GM21825 (cell line): Measurements from ENCODE around the gene ZC3H12A.

ENCODE experiments used
- ATAC-seq: cut with Tn5 transposase; IDR thresholded peaks from one replicate; pipeline ENCODE4 v1.9.1; 2021; ENCODE audit warnings: mild to moderate bottlenecking, moderate library complexity; ENCODE audit not compliant: unreplicated experiment

Gene ZC3H12A

DNA sequence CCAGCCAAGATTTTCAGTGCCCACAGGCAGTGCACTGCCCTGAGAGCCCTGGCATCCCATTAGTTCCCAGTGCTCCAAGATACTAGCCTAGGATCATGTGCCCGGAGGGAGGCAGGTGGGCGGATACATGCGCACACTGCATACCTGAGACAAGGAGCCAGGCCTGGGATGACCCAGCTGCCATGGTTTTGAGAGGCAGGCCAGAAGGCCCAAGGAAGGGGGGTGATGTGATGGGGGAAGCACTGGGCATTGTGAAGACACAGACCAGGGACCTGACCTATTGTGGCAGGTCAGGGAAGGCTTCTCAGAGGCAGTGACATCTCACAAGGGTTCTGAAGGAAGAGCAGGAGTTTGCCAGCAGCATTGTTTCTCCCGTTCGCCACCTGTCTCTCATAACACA, 3.6 kb downstream of the ZC3H12A start:
- no peak for ATAC-seq

DNA sequence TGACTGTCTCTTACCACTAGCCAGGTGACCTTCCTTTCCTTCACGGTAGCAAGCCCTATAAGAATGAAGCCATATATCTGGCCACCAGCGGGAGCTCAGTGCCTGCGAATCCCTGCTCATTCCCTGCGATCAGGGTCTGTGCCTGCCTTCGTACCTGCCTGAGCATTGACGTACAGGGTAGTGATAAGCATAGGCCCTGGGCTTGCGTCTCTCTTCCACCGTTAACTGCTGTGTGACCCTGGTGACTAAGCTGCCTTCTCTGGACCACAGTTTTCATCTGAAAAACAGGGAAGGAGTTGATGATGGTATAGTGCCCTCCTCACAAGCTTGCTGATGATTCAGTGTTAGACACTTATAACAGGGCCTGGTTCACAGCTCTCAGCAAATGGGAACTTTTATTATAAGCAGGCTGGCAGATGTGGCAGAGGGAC, 4.1 kb downstream of the ZC3H12A start:
- ATAC-seq = no peak

DNA sequence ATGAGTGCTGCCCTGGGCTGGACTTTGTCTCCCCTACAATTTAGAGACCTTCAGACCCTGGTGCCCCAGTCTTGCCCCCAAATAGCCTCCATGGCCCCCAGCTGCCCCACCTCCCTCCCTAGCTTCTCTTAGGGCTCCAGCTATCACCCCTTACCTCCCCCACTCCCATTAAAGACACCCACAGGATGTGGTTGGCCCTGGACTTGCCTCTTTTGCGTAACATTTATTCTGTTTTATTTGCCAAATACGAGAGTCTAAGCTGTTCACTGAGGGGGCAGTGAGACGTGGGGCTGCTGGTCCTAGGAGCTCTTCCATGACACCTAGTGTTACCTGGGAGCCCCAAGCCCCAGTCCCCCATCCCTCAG, 4.5 kb downstream of the ZC3H12A start:
- no peak for ATAC-seq

DNA sequence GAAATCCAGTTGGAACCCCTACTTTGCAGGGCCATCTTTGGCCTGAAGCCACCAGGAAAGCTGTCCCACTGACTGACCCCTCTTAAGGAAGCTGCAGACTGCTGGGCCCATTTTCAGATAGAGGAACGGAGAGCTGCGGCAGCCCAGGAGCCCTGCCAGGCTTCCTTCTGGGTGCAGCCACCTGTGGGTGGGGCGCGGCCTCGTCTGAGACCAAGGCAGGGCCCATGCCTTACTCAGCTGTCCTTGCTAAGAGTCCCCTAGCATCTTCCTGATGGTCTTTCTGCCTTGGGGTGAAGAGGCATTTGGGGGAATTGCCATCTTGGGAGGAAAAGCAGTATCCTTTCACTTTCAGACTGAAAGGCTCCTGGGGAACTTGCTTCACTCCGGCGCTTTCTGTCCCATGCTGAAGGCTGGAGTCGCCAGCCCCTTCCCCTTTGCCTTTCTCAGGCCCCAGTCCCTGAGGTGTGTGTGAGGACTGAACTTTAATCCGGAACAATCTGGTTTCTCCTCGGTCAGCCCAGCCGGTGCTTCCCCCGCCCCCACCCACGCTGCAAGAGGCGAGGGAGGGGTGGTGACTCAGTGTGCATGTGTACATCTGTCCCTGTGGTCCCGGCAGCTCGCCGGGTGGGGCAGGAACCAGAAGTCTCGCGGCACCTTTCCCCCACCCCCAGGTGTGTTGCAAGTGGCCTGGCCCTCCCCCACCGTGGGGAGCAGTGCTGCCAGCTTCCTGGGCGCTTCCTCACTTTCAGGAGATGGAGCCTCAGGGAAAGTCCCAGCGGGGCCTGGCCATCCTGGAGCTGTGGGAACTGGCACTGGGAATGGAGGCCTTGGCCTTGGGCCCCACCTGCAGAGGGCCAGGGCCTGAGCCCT, 5.1 kb downstream of the ZC3H12A start:
- peak; percentile 29 for ATAC-seq

DNA sequence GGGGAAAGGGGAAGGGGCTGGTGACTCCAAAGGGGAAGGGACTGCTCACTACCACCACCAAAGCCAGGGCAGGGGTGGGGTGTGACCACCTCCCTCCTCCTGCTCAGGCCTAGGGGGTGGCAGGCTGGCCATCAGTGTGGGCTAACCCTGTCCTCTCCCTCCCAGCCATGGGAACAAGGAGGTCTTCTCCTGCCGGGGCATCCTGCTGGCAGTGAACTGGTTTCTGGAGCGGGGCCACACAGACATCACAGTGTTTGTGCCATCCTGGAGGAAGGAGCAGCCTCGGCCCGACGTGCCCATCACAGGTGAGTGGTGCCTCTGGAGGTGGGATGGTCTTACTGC, 5.7 kb downstream of the ZC3H12A start:
- ATAC-seq = no peak

DNA sequence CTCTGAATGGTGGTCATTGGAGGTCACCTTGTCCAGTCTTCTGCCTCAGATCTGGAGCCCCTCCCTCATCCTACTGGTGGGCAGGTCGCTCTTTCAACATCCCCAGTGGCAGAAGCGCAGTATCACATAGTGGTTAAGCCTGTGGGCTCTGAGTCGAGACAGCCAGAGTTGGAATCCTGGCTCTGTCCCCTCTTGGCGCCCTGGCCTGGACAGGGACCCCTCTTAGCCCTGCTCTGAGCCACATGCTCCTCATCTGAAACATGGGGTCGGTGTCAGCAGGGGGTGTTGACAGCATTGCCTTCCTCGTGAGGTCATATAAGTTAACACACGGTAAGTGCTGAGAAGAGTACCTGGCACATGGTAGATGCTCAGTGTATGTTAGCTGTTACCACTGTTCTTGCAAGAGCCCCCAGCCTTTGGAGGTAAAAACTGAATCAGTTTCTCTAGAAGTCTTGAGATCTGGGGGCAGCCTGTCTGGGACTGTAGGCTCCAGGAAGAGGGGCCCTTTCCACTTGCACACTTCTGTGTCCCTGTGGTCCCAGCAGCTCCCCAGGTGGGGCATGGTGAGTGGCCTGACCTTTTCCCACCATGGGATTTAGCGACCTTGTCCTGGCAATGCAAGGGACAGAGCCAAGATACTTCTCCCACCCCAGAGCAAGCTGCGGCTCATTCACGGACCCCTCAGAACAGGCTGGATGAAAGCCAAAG, 6.4 kb downstream of the ZC3H12A start:
- no peak for ATAC-seq

DNA sequence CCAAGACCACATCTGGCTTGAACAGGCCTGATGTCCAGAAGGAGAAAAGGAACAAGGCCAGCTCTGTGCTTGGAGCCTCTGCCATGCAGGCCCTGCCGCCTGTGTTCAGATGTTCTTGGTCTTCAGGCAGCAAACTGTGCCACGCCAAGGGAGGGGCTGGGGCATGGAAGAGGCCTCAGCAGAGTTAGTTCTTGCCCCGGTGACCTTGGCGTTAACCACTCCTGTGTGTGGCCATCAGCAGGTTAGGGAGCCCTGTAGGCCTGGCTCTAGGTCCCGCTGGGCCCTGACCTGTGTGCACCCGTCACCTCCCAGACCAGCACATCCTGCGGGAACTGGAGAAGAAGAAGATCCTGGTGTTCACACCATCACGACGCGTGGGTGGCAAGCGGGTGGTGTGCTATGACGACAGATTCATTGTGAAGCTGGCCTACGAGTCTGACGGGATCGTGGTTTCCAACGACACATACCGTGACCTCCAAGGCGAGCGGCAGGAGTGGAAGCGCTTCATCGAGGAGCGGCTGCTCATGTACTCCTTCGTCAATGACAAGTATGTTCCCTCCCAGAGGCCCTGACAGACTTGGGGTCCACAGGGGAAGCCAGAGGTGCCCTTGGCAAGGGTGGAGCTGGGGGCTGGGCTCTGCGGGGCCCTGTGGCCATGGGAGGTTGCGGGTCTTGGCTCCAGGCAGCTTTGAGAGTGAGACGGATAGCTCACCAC, 7.1 kb downstream of the ZC3H12A start:
- ATAC-seq = no peak

DNA sequence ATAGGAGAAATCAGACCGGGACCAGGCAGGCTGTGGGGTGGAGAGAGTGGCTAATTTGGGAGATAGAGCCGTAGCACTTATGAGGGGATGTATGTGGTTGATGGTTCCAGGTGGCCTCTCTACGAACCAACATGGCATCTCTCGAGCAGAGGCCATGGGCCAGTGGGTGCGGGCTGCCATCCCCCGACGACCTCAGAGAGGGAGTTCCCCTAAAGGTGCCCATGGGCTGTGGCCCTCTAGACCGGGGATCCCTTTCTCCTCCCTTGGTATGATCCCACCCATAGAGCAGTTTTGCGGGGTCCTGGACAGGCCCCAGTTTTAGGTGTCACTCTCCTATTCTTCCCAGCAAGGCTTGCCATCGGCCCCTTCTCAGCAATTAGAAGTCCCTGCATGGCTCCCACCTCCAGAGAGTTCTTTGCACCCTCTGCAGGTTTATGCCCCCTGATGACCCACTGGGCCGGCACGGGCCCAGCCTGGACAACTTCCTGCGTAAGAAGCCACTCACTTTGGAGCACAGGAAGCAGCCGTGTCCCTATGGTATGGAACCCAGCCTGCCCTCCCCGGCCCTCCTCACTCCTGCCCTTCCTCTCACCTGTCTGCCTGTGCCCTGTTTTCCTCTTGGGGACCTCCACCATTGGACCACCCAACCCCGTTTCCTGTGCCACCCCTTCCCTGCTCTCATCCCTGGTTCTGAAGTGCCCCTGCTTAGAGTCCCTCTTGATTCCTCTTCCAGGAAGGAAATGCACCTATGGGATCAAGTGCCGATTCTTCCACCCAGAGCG, 7.8 kb downstream of the ZC3H12A start:
- no peak for ATAC-seq

DNA sequence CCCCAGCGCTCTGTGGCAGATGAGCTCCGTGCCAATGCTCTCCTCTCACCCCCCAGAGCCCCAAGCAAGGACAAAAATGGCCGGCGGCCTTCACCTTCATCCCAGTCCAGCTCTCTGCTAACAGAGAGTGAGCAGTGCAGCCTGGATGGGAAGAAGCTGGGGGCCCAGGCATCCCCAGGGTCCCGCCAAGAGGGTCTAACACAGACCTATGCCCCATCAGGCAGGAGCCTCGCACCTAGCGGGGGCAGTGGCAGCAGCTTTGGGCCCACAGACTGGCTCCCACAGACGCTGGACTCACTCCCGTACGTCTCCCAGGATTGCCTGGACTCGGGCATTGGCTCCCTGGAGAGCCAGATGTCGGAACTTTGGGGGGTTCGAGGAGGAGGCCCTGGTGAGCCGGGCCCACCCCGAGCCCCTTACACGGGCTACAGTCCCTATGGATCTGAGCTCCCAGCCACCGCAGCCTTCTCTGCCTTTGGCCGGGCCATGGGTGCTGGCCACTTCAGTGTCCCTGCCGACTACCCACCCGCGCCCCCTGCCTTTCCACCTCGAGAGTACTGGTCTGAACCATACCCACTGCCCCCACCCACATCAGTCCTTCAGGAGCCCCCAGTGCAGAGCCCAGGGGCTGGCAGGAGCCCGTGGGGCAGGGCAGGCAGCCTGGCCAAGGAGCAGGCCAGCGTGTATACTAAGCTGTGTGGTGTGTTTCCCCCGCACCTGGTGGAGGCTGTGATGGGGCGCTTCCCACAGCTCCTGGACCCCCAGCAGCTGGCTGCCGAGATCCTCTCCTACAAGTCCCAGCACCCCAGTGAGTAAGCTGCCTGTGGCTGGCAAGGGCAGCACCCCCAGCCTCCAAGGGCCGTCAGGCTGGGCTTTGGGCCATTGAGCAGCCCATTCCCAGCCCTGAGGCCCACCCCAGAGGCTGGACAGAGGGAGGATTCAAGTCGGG, 8.7 kb downstream of the ZC3H12A start:
- no peak for ATAC-seq

DNA sequence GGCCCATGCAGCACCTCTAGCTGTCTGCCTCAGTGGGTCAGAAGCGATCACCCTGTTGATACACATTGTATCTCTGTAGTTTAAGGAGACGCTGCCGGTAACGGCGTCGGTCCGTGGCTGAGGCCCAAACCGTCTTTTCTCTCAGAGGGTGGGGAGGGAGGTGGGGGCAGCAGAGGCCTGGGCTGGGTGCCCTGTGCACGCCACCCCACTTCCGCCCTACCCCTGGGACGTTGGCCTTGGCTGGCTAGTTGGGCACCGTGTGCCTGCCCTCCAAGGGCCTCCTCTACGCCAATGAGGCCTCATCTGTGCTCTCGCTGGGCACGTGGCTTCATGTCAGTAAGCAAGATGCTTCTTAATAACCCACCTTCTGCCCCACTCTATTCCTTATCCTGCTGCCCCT, 9.4 kb downstream of the ZC3H12A start:
- ATAC-seq = no peak

DNA sequence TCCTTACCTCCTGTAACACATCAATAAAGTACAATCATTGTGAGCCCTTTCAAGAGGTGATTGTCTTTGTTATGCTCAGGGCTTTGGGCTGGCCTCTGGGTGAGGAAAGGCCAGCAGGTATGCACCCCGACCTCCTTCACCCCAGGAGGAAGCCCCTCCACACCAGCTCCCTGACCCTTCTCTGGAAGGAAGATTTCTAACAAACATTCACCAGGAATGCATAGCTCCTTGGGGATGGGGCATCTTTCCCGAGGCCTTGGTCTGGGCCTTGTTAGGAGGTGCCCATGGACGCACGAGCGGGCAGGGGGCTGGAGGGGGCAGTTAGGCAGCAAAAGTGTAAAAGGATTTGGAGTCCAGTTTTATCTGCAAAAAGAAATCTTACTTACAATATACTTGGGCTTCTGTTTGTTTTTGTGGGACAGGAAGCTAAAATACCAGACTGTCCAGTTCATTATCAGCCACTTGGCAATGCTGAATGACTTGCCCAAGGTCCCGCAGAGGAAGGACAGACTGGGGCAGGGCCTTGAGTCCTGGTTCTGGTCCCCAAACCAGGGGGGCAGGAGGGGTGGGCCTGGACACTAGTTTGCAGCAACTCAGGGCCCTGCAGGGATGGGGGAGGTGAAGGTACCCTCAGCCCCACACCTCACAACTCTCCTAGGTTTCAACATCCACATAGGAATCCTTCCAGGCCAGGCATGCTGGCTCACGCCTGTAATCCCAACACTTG, 10.1 kb downstream of the ZC3H12A start:
- no peak for ATAC-seq

DNA sequence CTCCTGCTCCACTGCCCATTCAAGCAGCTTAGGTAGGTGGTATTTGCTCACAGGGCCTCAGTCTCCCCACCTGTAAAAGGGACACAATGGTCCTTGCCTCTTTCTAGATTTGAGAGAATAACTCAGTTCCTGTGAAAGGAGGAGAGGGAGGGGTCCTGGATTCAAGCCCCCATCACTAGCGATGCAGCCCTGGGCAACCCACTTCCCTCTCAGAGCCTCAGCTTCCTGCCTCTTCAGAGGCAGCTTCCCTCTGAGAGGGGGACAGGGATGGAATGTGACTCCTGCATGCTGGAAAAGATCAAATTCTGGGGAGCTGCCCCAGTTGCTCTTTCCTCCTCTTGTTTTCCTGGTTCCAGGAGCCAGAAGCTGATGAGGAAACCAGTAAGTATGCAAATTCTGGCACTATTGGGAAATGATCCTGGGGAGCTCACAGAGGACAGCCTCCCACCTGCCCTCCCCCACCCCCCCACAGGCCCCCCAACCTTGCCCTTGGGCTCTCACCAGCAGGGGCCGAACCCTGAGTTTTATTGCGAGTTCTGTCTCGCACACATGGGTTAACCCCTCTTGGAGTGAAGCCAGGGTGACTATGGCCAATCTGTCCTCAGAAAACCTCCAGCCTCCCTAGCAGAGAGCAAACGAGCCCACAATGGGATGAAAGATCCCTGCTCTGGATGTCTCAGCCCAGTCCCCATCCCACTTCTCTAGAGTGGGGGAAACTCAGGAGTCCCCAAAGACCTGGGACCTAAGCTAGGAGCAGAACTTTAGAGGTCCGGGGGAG, 11.7 kb downstream of the ZC3H12A start:
- ATAC-seq = no peak

DNA sequence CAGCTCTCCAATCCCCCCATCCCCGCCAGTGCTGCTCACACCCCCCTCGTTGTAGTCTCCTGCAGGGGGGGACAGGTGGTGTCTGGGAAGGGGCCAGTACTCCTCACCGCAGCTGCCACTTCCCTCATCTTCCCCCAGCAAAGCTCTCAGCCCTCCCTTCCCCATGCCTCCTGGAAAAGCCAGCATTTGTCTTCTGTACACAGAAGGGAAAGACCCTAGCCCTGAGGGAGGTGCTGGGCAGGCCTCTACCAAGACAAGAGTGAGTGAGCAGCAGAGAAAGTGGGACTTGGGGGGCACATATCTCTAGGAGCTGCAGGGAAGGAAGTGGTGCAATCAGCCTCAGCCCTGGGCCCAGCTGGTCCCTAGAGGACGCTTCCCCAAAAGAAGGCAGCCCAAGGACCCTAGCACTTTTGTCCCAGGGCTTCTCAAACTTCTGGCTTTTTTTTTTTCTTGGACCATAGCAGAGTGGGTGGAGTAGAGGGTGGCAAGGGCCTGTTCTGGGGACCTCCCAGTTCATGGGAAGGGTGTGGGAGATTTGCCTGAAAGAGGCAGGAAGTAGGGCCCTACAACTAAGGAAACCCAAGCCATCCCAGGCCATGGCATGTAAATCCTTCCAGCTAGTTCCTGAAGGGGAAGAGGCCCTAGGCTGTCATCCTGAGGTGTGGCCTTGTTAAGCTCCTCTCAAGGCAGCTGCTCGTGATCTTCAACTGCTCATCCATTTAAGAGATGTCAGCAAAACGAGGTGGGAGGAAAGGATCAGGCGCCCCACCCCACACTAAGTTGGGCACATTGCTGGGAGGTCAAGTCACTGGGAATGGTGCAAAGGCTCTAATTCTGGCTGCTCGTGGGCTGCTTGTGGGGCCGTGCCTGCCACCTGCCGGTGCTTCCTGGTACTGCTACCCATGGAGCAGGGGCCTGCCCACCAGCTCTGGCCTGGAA, 12.6 kb downstream of the ZC3H12A start:
- ATAC-seq = no peak

DNA sequence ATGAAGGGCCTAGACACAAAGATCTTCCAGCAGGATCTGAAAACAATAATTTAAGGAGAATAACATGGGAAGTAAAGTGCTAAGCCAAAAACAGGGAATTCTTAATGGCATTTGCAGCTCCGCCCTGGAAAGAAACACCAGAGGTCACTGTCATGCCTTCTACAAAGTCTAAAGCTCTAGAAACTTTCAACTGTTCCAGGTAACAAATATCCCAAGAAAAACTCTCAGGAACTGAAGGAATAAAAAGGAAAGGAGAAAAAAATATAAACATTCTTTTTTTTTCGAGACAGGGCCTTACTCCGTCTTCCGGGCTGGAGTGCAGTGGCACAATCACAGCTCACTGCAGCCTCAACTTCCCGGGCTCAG, 13.2 kb downstream of the ZC3H12A start:
- ATAC-seq = no peak

DNA sequence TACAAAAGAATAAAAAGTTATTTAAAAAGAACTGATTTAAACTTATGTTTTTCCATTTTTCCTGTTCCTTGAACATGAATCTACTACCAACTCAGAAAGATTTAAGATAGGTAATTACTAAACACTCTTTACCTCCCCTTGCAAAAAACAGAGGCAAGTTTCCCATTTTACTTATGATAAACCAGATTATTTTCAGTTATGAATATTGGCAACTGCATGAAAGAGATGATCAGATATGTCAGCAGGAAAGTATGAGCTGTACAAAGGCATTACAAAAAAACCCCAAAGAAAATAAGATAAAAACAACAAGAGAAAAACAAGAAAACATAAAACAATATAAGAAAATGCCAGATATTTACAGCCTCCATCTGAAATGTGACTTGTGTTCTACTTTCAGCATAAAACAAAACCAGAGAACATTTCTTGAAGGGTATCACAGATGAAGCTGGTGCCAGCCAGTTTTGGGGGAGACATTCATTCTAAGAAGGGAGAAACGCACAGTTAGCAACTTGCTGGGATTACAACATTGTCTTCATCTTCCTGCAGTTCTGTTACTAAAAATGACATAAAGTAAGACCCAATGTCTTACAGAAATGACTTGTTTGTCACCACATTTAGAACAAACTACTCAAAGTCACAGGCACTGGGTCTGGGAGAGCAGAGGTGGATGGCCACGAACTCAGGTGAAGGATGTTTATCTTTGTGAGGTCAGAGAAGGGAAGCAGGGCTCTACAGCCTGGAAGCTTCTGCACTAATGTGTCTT, 19.1 kb downstream of the ZC3H12A start:
- no peak for ATAC-seq

DNA sequence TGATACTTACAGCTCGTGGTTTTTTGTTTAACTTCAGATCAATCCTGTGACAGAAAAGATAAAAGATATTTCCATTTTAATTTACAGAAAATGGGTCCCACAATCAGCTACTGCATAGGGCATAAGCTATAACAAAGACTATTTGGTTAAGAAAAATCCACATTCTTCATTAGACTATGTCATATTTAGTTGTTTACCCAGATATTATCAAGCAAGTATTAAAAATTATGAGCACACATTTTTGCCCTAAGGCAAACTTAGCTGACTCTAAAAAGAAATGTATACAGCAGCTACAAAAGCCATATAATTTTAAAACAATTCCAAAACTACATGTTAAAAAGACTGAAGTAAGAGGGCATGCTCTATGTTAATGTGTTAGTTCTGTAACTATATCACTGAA, 21.5 kb downstream of the ZC3H12A start:
- no peak for ATAC-seq

DNA sequence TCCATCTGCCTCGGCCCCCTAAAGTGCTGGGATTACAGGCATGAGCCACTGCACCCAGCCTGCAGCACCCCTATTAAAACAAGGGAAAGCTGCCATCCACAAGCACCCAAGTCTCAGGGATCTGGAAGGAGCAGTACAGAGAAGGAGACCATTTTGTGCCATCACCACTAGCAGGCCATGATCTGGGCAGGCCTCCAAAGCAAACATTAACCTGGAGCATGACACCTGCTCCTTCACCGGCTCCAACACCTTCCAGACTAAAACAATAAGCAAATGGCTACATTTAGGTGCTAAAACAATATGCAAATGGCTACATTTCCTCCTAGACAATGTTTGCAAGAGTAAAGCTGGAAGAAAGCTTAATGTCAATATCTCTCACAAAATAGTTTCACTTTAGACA, 23.5 kb downstream of the ZC3H12A start:
- ATAC-seq = no peak
